IPS-11a (cell line): ENCODE measurements around the gene FRMPD4.
"Not testable (repeated sequence)": the region's sequence is repeated elsewhere in the genome, so short reads cannot be mapped to it uniquely, and the experiment has no call there.

Experiments used
- H3K4me3 ChIP-seq: one replicate; pipeline ENCODE4 v1.5.1; 2013; ENCODE audit warnings: low read depth, low read length, control low read depth

Gene FRMPD4

GRCh38 chrX:12494400-12495138 is 356.3 kb downstream of the FRMPD4 start:
- no peak overlapping the region for H3K4me3 ChIP-seq

GRCh38 chrX:12496343-12496742 is 358.1 kb downstream of the FRMPD4 start:
- no peak overlapping the region for H3K4me3 ChIP-seq

- no peak overlapping the region for H3K4me3 ChIP-seq
These were observed 359.7 kb downstream of the FRMPD4 start for GRCh38 chrX:12497832-12498591.

GRCh38 chrX:12505127-12505526 is 366.9 kb downstream of the FRMPD4 start:
- no peak overlapping the region for H3K4me3 ChIP-seq

GRCh38 chrX:12515384-12515783 is 377.1 kb downstream of the FRMPD4 start:
- not testable (repeated sequence) for H3K4me3 ChIP-seq

GRCh38 chrX:12526306-12526705 is 388.0 kb downstream of the FRMPD4 start:
- no peak overlapping the region for H3K4me3 ChIP-seq

GRCh38 chrX:12538096-12538495 is 399.8 kb downstream of the FRMPD4 start:
- not testable (repeated sequence) for H3K4me3 ChIP-seq

- not testable (repeated sequence) for H3K4me3 ChIP-seq
These were observed 404.0 kb downstream of the FRMPD4 start for GRCh38 chrX:12542251-12542650.

GRCh38 chrX:12548341-12548740 is 410.1 kb downstream of the FRMPD4 start:
- no peak overlapping the region for H3K4me3 ChIP-seq

- H3K4me3 ChIP-seq = no peak overlapping the region
These were observed 410.5 kb downstream of the FRMPD4 start for GRCh38 chrX:12548746-12549145.

GRCh38 chrX:12554206-12554605 is 415.9 kb downstream of the FRMPD4 start:
- H3K4me3 ChIP-seq = no peak overlapping the region

- H3K4me3 ChIP-seq = no peak overlapping the region
These were observed 424.8 kb downstream of the FRMPD4 start for GRCh38 chrX:12563121-12563520.

- no peak overlapping the region for H3K4me3 ChIP-seq
These were observed 425.9 kb downstream of the FRMPD4 start for GRCh38 chrX:12564221-12564620.

GRCh38 chrX:12567857-12568256 is 429.6 kb downstream of the FRMPD4 start:
- no peak overlapping the region for H3K4me3 ChIP-seq

- H3K4me3 ChIP-seq = no peak overlapping the region
These were observed 432.7 kb downstream of the FRMPD4 start for GRCh38 chrX:12570859-12571501.

GRCh38 chrX:12579311-12579710 is 441.0 kb downstream of the FRMPD4 start:
- no peak overlapping the region for H3K4me3 ChIP-seq

- no peak overlapping the region for H3K4me3 ChIP-seq
These were observed 442.3 kb downstream of the FRMPD4 start for GRCh38 chrX:12580548-12580947.

- H3K4me3 ChIP-seq = no peak overlapping the region
These were observed 443.3 kb downstream of the FRMPD4 start for GRCh38 chrX:12581546-12581945.

- H3K4me3 ChIP-seq = no peak overlapping the region
These were observed 444.4 kb downstream of the FRMPD4 start for GRCh38 chrX:12582649-12583048.

GRCh38 chrX:12583543-12583942 is 445.3 kb downstream of the FRMPD4 start:
- H3K4me3 ChIP-seq = no peak overlapping the region

GRCh38 chrX:12595720-12596119 is 457.4 kb downstream of the FRMPD4 start:
- H3K4me3 ChIP-seq = no peak overlapping the region

- H3K4me3 ChIP-seq = no peak overlapping the region
These were observed 471.8 kb downstream of the FRMPD4 start for GRCh38 chrX:12610079-12610478.
